ENCODE results near the gene TGM6.
A peak's percentile ranks its signal among the peaks of the same experiment; 100 is the strongest.

TGM6 gene

DNA sequence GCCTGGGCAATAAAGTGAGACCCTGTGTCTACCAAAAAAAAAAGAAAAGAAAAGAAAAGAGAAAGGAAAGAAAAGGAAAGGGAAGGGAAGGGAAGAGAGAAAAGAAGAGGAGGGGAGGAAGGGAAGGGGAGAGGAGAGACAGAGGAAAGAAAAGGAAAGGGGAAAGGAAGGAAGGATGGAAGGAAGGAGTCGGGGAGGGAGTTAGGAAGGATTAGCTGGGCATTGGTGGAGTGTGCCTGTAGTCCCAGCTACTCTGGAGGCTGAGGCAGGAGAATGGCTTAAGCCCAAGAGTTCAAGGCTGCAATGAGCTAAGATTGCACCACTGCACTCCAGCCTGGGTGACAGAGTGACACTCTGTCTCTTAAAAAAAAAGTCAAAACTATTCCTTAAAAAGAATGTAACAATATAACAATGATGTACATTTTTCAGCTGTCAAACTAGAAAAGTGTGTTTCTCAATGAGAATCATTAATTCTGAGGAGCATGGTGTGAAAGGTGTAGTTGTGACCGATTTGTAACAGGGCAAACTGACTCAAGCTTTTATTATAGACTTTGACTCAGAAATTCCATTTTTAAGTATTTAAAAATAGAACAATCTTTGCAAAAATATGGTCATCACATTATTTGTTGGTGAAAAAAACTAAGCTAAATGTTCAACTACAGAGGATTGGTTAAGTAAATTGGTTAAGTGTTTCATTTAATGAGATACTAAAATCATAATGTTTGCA lies 75.2 kb downstream of the TGM6 start:
- DNase-seq (ENCODE audit: low spot score) = no peak

DNA sequence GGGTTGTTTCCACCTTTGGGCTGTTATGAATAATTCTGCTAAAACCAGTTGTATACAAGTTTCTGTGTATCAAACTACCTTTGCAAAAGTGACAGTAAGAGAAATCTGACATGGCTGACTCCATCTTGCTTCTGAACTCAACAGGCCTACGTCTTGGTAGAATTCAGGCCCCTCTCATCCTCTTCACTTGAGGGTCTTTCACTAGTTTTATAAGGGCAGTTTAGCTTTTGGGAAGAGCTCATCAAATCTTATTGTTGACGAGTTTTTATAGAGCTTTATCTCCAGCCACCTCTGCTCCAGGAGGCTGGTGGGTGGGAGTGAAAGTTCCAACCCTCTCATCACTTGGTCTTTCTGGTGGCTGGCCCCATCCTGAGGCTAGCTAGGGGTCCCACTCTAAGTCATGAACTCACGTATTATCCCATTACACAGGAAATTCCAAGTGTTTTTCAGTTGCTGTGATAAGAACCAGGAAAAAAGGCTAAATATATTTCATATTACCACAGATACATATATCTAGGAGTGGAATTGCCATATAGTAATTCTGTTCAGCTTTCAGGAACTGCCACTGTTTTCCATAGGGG lies 78.3 kb downstream of the TGM6 start:
- no peak for DNase-seq (ENCODE audit: low spot score)

DNA sequence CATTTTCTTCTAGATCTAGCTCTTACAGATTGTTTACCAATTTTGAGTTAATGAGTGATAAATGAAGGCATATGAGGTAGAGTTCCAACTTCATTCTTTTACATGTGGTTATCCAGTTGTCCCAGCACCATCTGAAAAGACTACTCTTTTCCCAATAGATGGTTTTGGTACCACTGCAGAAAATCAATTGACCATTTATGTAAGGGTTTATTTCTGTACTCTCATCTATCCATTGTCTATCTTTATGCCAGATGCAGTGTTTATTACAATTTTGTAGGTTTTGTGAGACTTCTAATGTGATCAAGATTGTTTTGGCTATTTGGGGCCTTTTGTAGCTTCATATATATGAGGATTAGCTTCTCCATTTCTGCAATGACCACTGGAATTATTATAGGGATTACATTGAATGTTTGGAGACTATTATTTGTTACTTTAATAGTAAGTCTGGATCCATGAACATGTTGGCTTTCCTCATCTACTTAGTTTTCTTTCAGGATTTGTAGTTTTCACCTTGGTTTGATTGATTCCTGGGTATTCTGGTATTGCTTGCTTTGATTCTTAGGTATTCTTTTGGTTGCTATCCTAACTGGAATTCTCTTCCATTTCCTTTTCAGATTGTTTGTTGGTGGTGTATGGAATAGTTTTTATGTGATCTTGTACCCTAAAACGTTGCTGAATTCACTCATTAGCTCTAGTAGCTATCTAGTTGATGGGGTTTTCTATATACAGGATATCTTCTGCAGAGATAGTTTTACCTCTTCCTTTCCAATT lies 79.5 kb downstream of the TGM6 start:
- DNase-seq (ENCODE audit: low spot score) = no peak

DNA sequence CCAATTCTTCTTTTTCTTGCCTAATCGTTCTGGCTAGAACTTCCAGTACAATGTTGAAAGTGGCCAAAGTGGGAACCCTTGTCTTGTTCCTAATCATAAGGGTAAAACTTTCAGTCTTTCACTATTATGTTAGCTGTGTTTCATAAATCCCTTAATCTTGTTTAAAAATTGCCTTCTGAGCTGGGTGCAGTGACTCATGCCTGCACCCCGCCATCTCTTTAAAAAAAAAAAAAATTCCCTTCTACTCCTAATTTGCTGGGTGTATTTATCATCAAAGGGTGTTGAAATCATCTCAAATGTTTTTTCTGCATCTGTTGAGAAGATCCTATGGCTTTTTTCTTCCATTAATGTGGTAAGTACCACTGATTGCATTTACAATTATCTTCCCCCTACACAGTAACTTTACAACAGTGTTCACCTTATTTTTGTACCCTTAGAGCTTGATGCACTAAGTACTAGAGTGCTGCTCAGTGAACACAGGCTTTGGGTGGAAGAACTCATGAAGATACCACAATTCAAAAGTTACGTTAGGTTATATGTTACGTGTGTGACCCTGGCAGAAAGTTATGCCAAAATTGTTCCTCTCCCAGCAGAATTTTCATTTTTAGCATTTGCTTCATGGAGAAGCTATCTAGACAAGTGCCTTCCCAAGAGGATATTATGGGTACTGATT lies 80.2 kb downstream of the TGM6 start:
- no peak for DNase-seq (ENCODE audit: low spot score)

DNA sequence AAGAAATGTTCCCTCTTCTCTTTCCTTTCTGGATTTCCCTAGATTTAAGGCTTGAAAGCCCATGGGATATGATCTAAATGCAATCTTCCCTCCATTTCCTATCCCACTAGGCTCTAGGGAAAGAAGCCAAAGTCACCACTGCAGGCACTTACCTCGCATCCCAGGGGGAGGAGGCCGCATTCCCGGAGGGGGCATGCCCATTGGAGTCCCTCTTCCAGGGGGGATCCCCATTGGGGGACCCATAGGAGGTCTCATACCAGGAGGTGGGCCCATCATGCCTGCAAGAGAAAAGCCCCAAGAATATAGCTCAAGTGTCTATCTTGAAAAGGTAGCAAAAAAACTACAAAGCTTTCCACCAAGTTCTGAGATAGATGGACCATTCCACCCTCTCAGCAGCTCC lies 81.8 kb downstream of the TGM6 start:
- DNase-seq (ENCODE audit: low spot score) = no peak

DNA sequence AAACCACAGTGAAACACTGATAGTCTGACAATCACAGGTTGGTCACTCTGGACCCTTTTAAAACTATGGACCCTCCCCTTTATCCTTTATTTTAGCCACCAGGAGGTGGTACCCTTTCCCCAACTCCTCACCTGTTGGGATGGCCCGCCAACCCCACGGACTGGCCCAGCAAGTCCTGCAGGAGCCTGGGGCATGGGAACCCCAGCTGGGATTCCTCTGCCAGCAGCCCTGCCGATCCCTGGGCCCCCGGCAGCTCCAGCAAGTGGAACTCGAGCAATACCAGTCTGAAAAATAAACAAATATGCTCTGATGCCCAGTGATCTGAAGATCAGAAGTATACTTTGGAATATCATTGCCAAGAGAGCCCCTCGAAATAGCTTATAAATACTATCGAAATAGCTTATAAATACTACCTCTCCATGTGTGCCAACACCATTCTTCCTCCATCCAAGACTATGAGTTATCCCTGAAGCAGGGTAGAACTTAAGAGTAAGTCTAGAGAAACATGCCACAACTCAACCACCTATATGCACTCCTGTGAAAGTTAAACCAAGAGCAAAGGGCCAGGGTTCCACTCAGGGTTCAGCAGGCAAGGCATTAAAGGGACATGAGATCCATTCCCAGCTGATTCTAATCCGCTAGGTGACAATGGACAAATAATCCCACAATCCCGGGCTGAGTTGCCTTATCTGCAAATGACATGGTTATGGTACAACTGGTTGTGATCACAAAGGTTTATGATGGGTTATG lies 83.1 kb downstream of the TGM6 start:
- DNase-seq (ENCODE audit: low spot score) = no peak

DNA sequence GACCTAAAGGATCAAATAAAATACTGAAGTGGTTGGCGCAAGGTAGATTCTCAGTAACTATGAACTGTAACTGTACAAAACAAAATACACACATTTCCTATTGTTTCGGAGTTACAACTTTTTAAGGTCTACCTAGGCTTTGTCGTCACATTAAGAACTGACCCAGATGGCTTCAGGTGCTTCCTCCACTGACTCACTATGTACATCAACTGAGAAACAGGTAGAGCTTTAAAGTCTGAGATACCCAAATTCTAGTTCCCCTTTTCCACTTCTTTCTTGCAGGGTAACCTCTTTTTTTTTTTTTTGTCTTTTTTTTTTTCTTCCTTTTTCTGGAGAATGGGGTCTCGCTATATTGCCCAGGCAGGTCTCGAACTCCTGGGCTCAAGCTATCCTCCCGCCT lies 84.4 kb downstream of the TGM6 start:
- DNase-seq (ENCODE audit: low spot score) = no peak

DNA sequence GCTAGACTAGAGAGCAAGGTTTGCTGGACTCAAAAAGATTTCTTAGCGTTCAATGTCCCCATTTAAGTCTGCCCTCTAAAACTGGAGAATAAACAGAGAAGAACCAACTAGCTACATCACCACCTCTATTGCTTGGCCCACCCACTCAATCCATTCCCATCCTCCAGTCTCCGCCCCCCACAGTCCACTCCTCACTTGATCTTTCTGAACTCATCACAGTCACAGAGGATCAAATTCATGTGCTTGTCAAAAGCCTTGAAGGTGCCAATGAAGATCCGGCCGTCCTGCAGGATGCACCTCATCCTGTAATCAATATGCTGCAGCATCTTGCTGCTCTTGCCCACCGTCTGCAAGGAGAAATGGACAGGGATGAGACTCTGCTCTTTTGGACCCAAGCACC lies 86.7 kb downstream of the TGM6 start:
- DNase-seq (ENCODE audit: low spot score) = no peak

DNA sequence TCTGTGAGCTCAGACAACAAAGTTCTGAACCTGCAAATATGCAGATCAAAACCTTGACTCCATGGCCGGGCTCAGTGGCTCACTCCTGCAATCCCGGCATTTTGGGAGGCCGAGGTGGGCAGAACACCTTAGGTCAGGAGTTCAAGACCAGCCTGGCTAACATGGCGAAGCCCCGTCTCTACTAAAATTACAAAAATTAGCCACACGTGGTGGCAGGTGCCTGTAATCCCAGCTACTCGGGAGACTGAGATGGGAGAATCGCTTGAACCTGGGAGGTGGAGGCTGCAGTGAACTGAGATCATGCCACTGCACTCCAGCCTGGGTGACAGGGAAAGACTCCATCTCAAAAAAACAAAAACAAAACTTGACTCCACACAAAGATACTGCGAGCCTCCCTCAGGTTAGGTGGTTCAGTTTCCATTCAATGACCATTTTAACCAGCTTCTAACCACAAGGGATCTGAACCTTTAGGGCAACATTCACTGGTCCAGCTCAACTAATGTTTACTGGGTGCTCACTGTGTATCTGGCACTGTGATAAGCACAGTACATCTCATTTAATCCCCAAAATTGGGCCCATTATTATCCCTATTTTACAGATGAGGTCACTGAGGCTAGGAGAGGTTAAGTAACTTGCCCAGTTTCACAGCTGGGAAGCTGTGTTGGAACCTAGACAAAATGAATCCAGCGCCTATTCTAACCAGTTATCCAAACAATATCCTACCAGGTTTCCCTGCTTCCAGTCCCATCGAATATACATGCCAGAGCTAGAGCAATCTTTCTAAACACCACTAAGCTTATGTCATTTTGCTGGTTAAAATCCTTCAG lies 88.1 kb downstream of the TGM6 start:
- no peak for DNase-seq (ENCODE audit: low spot score)

DNA sequence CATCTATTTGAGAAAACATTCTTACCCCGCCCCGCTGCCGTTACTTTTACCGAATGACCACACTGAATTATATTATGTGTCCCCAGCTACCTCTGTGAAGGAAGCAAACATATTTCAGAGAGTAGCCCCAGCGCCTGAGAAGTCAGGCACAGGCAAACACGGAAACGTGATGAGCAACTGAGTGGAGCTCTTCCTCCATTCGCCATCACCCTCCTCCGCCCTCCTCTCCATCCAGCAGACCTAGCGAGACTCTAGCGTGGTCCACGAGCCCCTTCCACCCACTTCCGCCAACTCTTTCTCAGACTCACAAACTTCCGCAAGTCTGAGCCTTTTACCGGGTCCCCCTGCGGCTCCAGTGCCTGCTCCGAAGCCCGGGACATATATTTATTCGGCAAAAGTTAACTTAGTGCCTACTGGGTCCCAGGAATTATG lies 89.3 kb downstream of the TGM6 start:
- peak; percentile 61 for DNase-seq (ENCODE audit: low spot score)

DNA sequence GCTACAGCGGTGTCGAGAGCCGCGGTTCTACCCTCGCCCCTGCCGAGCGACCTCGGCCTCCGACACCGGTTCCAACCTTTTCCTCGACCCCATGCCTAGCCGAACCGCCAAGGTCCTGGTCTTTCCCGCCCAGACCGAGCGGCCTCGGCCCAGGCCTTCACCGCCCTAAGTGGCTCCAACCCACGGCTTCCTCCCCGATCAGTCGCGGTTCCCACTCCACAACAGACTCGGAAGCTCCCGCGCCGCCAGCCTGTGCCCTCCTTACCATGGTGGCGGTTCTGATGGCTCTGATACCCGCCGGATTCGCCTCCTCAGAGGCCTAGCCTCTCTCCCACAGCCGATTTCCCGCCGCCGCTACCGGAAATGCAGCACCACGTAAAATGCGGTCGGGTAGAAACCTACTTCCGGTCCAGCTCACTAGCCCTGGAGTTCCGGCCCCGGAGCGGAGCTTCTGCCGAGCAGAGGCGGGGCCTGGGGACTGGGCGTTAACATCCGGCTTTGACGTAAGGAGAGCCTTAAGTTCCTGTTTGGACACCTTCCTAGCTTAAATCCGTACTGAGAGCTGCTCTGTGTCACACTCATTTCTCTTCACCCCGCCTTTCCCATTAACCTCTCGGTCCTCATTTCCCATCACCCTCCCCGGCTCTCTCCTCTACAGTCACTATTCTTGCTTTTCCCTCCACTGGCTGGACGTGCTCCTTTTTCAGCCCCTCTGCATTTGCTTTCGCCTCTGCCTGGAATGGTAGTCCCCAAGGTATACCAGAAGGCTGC lies 89.9 kb downstream of the TGM6 start, which contains the start of gene SNRPB:
Gene SNRPB (minus strand): TSS at position 367 of the 771 bp plus-strand sequence. CDS start 99 bp downstream, at position 268.
- peak; percentile 97 for DNase-seq (ENCODE audit: low spot score)

DNA sequence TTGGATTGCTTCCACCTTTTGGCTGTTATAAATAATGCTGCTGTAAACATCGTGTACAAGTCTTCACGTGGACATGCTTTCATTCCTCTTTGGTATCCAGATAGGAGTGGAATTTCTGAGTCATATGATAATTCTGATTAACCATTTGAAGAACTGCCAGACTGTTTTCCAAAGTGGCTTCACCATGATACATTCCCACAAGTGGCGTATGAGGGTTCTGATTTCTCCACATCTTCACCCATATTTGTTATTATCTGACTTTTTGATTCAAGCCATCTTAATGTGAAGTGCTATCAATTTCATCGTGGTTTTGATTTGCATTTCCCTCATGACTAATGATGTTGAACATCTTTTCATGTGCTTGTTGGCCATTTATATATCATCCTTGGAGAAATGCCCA lies 92.8 kb downstream of the TGM6 start:
- no peak for DNase-seq (ENCODE audit: low spot score)

DNA sequence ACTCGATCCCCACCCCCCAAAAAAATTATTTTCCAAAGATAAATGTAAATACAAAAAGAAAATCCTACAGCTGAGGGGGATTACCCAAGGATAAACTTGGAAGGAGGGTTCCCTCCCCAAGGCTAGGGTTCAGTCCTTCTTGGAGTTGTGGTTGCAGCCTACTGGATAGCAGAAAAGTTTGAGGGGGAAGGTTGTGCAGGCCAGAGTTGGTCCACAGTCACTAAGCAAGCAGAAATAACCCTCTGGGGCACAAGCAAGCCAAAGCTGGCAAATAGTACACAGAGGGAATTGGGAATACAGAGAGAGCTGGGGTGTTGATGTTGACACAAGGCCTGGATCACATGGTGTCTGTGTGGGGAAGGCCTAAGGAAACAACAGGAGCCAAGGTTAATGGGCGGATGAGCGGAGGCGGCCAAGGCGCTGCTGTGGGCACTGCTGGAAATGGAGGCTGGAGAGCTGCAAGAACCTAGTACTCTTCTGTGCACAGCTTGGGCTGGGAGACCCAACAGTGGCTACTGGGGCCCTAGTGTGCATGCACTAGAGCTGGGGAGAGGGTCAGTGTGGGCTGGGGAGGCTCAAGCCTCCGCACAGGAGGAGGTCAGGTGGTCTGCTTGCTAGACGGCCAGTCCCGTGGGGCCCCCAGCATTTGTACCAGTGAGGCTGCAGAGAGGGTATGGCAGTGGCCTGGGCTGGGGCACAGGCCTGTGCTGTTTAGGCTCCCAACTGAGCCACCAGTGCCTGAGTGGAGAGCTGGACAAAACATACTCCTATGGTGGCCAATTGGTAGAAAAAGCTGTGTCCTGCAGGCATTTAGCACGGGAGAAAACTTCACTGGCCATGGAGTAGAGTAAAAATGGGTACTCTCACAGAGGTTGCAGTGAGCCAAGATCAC lies 95.4 kb downstream of the TGM6 start:
- no peak for DNase-seq (ENCODE audit: low spot score)

DNA sequence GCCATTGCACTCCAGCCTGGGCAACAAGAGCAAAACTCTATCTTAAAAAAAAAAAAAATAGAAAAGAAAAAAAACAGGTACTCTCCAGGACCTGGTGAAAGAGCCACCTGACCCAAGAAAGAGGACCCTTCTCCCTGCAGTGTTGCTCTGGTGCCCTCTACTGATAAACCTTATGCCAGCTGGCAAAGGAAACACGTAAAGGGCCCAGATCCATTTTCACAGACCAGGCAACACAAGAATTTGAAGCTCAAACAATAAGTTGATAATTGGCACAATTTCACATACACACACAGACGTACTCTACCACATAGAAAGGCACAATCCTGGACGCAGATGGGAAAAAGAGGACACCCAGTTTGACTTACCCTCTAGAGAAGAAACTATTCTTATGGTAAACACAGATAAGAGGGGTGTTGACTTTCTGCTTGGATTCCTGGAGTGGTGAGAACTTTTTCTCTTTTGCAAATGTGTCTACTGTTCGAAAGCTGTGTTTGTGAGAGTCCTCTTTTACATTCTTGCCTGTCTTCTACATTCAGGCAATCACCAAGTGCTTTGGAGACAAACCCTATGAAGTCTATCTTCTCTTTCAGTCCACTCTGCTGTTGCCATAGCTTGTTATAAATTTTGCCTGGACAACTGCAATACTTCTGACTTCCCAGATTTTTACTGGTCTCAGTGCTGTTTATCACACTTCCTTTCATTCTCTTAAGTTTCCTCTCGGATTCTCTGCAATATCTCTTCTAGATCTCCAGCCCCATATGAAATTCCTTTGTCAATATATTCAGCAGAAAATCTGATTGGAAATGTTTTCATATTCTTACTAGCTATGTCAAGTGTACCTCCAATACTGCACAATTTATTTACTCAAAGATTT lies 96.3 kb downstream of the TGM6 start:
- no peak for DNase-seq (ENCODE audit: low spot score)

DNA sequence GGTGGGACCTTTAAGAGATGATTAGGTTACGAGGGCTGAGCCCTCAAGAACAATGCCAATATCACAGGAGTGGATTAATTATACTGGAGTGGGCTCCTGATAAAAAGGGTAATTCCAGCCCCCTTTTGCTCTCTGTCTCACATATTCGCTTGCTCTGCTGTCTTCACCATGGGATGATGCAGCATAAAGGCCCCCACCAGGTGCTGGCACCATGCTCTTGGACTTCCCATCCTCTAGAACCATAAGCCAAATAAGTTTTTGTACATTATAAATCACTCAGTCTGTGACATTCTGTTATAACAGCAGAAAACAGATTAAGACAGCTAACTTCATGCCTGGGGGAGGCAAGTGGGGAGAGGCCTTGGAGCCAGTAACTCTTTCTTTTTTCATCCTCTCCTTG lies 99.7 kb downstream of the TGM6 start:
- no peak for DNase-seq (ENCODE audit: low spot score)
